Keratinocyte (primary cell): ENCODE measurements around the gene CLDND1.

Source experiments
- CTCF ChIP-seq, 3 experiments: IDR thresholded peaks in 1 of 3; conservative IDR thresholded peaks in 1 of 3; optimal IDR thresholded peaks in 1 of 3; 2 replicates in 2 of 3; 3 replicates in 1 of 3; pipeline versions ENCODE3 to v1.5.1; 2011; ENCODE audit warnings: low read length in 3 of 3, mild to moderate bottlenecking in 3 of 3, moderate library complexity in 2 of 3, control low read depth in 1 of 3, inconsistent platforms in 1 of 3; ENCODE audit not compliant: insufficient read depth in 2 of 3; ENCODE audit errors: extremely low read depth in 1 of 3
- EZH2 ChIP-seq: IDR thresholded peaks from one replicate; pipeline ENCODE4 v1.6.1; 2012; ENCODE audit warnings: inconsistent platforms, mild to moderate bottlenecking, low read length, moderate library complexity

DNA sequence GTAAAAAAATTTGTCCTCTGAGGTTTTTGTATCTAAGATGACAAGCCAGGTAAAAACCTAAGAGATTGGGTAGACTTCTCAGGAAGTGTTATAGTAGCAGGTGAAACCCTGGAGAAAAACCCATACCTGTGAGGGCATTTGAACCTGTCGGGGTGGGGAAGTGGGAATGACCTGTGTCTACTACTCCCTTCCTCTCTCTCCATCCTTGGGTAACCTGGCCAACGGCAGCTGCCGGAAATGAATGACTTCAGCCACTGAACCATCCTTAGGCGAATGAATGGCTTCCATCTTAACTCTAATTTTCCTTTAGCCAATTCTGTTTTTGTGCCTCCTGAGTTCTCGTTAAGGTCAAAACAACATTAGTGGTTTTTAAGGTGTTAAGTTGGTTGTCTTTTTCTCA lies 25.8 kb upstream of the CLDND1 start:
- TF ChIP-seq CTCF (optimal IDR thresholded peaks at IDR 0.05 in 1 of 3, IDR thresholded peaks at IDR 0.05 in 1 of 3, conservative IDR thresholded peaks at IDR 0.05 in 1 of 3; ENCODE audit: extremely low read depth in 1 of 3, insufficient read depth in 2 of 3, low read length in 3 of 3), result no peak
- no peak for TF ChIP-seq EZH2
